CD14-positive monocyte (primary cell): ENCODE results near the gene DGCR2. TPM values are rescaled to one million over a fixed set of nuclear protein-coding genes. Genes with fewer than 3 reads are reported as not detected.
A peak's percentile ranks its signal among the peaks of the same experiment; 100 is the strongest.

Experiments
- DNase-seq, 3 donors: peaks; one replicate each; pipeline ENCODE4 v3.0.0-alpha.2; 2011 to 2022
- H2AFZ ChIP-seq: 2 replicates; pipeline ENCODE4 v1.6.0; 2012; ENCODE audit warnings: mild to moderate bottlenecking, low read depth, low read length, inconsistent platforms; ENCODE audit not compliant: insufficient read depth, poor library complexity, severe bottlenecking
- H3K27ac ChIP-seq, 2 donors: 1 replicate in 1 of 2; 2 replicates in 1 of 2; pipeline ENCODE4 v1.5.1; 2012 to 2013; ENCODE audit warnings: low read length in 2 of 2, control low read depth in 1 of 2, inconsistent platforms in 1 of 2, low read depth in 1 of 2, mild to moderate bottlenecking in 1 of 2
- H3K27me3 ChIP-seq, 2 donors: one replicate each; pipeline versions ENCODE4 v1.6.0 to v1.6.1; 2011 to 2013; ENCODE audit warnings: low read length in 2 of 2; ENCODE audit not compliant: control insufficient read depth in 2 of 2, insufficient read depth in 2 of 2
- H3K36me3 ChIP-seq, 2 donors: replicated peaks in 1 of 2; 1 replicate in 1 of 2; 2 replicates in 1 of 2; pipeline versions ENCODE4 v1.5.1 to v1.6.1; 2012 to 2013; ENCODE audit warnings: low read length in 2 of 2, control low read depth in 1 of 2, inconsistent platforms in 1 of 2, mild to moderate bottlenecking in 1 of 2; ENCODE audit not compliant: insufficient read depth in 2 of 2, control insufficient read depth in 1 of 2
- H3K4me1 ChIP-seq, 2 donors: 1 replicate in 1 of 2; 2 replicates in 1 of 2; pipeline versions ENCODE4 v1.5.1 to v1.6.1; 2012 to 2013; ENCODE audit warnings: low read length in 2 of 2, control low read depth in 1 of 2, inconsistent platforms in 1 of 2, mild to moderate bottlenecking in 1 of 2, moderate library complexity in 1 of 2; ENCODE audit not compliant: insufficient read depth in 2 of 2, control insufficient read depth in 1 of 2
- H3K4me2 ChIP-seq: replicated peaks from 2 replicates; pipeline ENCODE3; 2012; ENCODE audit warnings: low read length, moderate library complexity, mild to moderate bottlenecking; ENCODE audit not compliant: poor library complexity, severe bottlenecking; ENCODE audit errors: extremely low read depth
- H3K4me3 ChIP-seq, 3 experiments: fragments of 200-600 bp in 1 of 3; sonication (generic) in 1 of 3; replicated peaks in 1 of 3; 1 replicate in 2 of 3; 2 replicates in 1 of 3; pipeline ENCODE4 v1.5.1; 2011 to 2013; ENCODE audit warnings: low read length in 3 of 3, mild to moderate bottlenecking in 3 of 3, control low read depth in 2 of 3, low read depth in 2 of 3, inconsistent platforms in 1 of 3, moderate library complexity in 1 of 3
- H3K79me2 ChIP-seq: 2 replicates; pipeline ENCODE4 v1.6.0; 2012; ENCODE audit warnings: mild to moderate bottlenecking, control low read depth, inconsistent platforms, low read length, moderate library complexity; ENCODE audit not compliant: insufficient read depth
- H3K9ac ChIP-seq: 2 replicates; pipeline ENCODE4 v1.6.0; 2017; ENCODE audit warnings: low read length, mild to moderate bottlenecking; ENCODE audit not compliant: insufficient read depth, poor library complexity, severe bottlenecking
- H3K9me3 ChIP-seq, 2 donors: replicated peaks in 1 of 2; 1 replicate in 1 of 2; 2 replicates in 1 of 2; pipeline versions ENCODE4 v1.5.1 to v1.6.1; 2012 to 2013; ENCODE audit warnings: low read length in 2 of 2, control low read depth in 1 of 2; ENCODE audit not compliant: control insufficient read depth in 1 of 2, insufficient read depth in 1 of 2
- H4K20me1 ChIP-seq: 2 replicates; pipeline ENCODE4 v1.6.0; 2012; ENCODE audit warnings: mild to moderate bottlenecking, low read length, control low read depth, moderate library complexity; ENCODE audit not compliant: insufficient read depth
- H3K27ac Mint-ChIP-seq, 7 donors: one replicate each; pipeline ENCODE4 v1.8.0; 2020; ENCODE audit warnings: mild to moderate bottlenecking in 7 of 7, mixed read lengths in 7 of 7, moderate library complexity in 6 of 7, inconsistent platforms in 2 of 7
- H3K27me3 Mint-ChIP-seq, 3 donors: one replicate each; pipeline ENCODE4 v1.8.0; 2021 to 2022; ENCODE audit warnings: low read depth in 3 of 3, mild to moderate bottlenecking in 3 of 3, mixed read lengths in 3 of 3, moderate library complexity in 3 of 3, inconsistent platforms in 1 of 3
- H3K36me3 Mint-ChIP-seq, 2 donors: one replicate each; pipeline ENCODE4 v1.8.0; 2020; ENCODE audit warnings: mixed read lengths in 2 of 2, inconsistent platforms in 1 of 2, mild to moderate bottlenecking in 1 of 2
- H3K4me1 Mint-ChIP-seq: one replicate; pipeline ENCODE4 v1.8.0; 2020; ENCODE audit warnings: mild to moderate bottlenecking, mixed read lengths
- H3K4me3 Mint-ChIP-seq, 2 donors: one replicate each; pipeline ENCODE4 v1.8.0; 2020; ENCODE audit warnings: mild to moderate bottlenecking in 2 of 2, mixed read lengths in 2 of 2, moderate library complexity in 1 of 2
- H3K9me3 Mint-ChIP-seq, 7 donors: one replicate each; pipeline ENCODE4 v1.8.0; 2020 to 2022; ENCODE audit warnings: mixed read lengths in 7 of 7, mild to moderate bottlenecking in 6 of 7, moderate library complexity in 6 of 7, inconsistent platforms in 2 of 7
- CTCF ChIP-seq: fragments of 200-600 bp; IDR thresholded peaks from one replicate; pipeline ENCODE4 v1.8.0; 2022; ENCODE audit warnings: antibody characterized with exemption, mild to moderate bottlenecking
- WGBS: methylation state at CpG from one replicate; pipeline ENCODE4 v1.1.5; 2013; ENCODE audit warnings: missing lambda C conversion rate; ENCODE audit not compliant: insufficient coverage; 5-methylcytosine and 5-hydroxymethylcytosine counted together
- intact Hi-C, 2 donors: fragments of 100-400 bp; cut with micrococcal nuclease; formaldehyde crosslinking; loops; one replicate each; pipeline versions ENCODE4 v1.15.0 to v1.15.1; 2023
- polyA plus RNA-seq, 3 donors: library from polyadenylated mRNA; depleted of rRNA in 1 of 3; unstranded in 2 of 3; stranded (reverse) in 1 of 3; fragments of 300-500 nt in 2 of 3; fragments of >200 nt in 1 of 3; fragmentation: Illumina TruSeq in 2 of 3; gene quantifications; 1 replicate in 2 of 3; 2 replicates in 1 of 3; pipeline ENCODE4 v1.2.3, GENCODE V29; 2012 to 2021

The DGCR2 gene
- polyA plus RNA-seq, 3 donors = 28.9 to 37.0 (median 36.2) TPM

GRCh38 chr22:19040888-19041703 lies 81.1 kb downstream of the DGCR2 start:
- H3K36me3 ChIP-seq = peaks cover 90 to 94% of the 10 kb centered on the region in 2 donors
- DNase-seq = no peak
- peaks cover 93% of the 10 kb centered on the region for H4K20me1 ChIP-seq
- no peak for TF ChIP-seq CTCF
- H2AFZ ChIP-seq = no peak overlapping the region
- H3K27ac Mint-ChIP-seq = peak overlapping the region in 1 of 7 donors; percentile 37
- H3K4me3 Mint-ChIP-seq = no peak overlapping the region
- no peaks in the 10 kb centered on the region for H3K9me3 ChIP-seq
- H3K9me3 Mint-ChIP-seq = no peaks in the 10 kb centered on the region
- 92% methylated on average over 21 of the region's 30 CpGs for WGBS
- no peak overlapping the region for H3K27ac ChIP-seq
- no peaks in the 10 kb centered on the region for H3K79me2 ChIP-seq
- H3K27me3 Mint-ChIP-seq = peaks cover 0 to 2% (median 0%) of the 10 kb centered on the region in 3 donors
- H3K36me3 Mint-ChIP-seq = peaks cover 86 to 92% of the 10 kb centered on the region in 2 donors
- H3K4me2 ChIP-seq = no peak overlapping the region
- no peak overlapping the region for H3K9ac ChIP-seq
- no peak overlapping the region for H3K4me3 ChIP-seq
- no peaks in the 10 kb centered on the region for H3K27me3 ChIP-seq
- intact Hi-C loops = no loop called here
- peaks cover 2% of the 10 kb centered on the region for H3K4me1 Mint-ChIP-seq
- H3K4me1 ChIP-seq = no peaks in the 10 kb centered on the region

GRCh38 chr22:19040391-19040861 lies 81.8 kb downstream of the DGCR2 start:
- Mint-ChIP-seq H3K4me1 (peaks cover 7% of the 10 kb centered on the region), H3K9me3 (no peaks in the 10 kb centered on the region), H3K36me3 (peaks cover 81 to 85% of the 10 kb centered on the region in 2 donors), H3K27me3 (peaks cover 0 to 2% (median 0%) of the 10 kb centered on the region in 3 donors), H3K4me3 (no peak overlapping the region), H3K27ac (peak overlapping the region in 2 of 7 donors; percentile 21 to 37)
- Histone ChIP-seq H3K4me3 (no peak overlapping the region), H3K4me2 (no peak overlapping the region), H3K9me3 (no peaks in the 10 kb centered on the region), H3K4me1 (no peaks in the 10 kb centered on the region), H3K27ac (no peak overlapping the region), H2AFZ (no peak overlapping the region), H4K20me1 (peaks cover 100% of the 10 kb centered on the region), H3K27me3 (no peaks in the 10 kb centered on the region), H3K9ac (no peak overlapping the region), H3K79me2 (no peaks in the 10 kb centered on the region), H3K36me3 (peaks cover 83 to 87% of the 10 kb centered on the region in 2 donors)
- TF ChIP-seq CTCF = no peak
- WGBS = 97% methylated on average over 4 of the region's 4 CpGs
- no peak for DNase-seq
- intact Hi-C loops = no loop called here
